SKM-1 treated with dmso at 0.1 percent for 144 hours (cell line): Measurements from ENCODE around the gene CEP128.

Experiments
- DNase-seq: peaks from one replicate; lab custom pipeline; 2025; ENCODE audit not compliant: unreplicated experiment; lab: John Stamatoyannopoulos, UW

CEP128 gene

GRCh38 chr14:80621701-80622100, 319.8 kb downstream of the CEP128 start:
- no peak for DNase-seq

DNA sequence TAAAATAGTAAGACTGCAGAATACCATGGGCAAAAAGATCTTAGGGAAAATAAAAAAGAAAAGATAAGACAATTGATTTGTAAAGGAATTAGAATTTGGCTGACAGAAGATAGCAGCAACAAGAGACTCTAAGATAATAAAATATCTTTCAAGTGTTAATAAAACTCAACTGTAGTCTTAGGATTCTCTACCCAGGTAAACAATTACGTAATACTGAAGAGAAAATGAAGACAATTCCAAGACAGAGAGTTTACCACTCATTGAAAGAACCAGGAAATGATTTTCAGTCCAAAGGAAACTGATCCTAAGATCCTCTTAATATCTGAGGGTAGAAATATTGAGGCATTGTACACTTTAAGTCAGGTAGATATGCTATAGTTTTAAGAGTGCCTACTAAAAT, 321.1 kb downstream of the CEP128 start:
- DNase-seq = no peak

GRCh38 chr14:80618751-80619329, 322.7 kb downstream of the CEP128 start:
- DNase-seq = no peak

DNA sequence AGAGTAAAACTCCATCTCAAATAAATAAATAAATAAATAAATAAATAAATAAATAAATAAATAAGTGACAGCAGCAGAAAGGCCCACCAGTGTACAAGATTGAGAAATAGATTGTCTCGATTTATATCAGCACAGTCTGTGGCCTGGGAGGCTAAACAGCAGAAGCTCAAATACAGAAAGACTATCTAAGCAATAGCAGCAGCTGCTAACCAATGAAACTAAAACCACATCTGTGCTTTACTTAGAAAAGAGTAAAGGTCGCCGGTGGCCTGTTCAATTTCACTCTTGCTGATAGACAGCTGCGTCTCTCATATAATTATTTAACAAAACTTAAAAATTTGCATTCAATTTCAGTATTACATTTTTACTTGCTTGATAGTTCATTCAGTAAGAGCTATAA, 325.7 kb downstream of the CEP128 start:
- no peak for DNase-seq

GRCh38 chr14:80609055-80609454, 332.5 kb downstream of the CEP128 start:
- DNase-seq = no peak

DNA sequence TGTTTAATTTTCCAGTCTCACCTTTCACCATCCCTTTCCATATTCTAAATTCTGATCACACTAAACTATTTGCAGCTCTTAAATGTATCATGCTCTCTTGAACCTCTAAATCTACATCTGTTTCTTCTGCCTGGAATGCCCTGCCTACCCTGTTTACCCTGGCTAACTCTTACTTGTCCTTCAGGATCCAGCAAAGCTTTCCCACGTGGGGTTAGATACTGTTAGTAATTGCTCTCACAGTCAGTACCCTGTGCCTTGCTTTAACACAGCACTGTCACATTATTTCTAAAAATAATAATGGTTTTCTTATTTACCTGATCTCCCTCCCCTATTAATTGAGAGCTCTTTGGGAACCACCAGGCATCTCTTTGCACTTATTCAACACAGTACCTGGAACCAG, 333.0 kb downstream of the CEP128 start:
- DNase-seq = no peak

DNA sequence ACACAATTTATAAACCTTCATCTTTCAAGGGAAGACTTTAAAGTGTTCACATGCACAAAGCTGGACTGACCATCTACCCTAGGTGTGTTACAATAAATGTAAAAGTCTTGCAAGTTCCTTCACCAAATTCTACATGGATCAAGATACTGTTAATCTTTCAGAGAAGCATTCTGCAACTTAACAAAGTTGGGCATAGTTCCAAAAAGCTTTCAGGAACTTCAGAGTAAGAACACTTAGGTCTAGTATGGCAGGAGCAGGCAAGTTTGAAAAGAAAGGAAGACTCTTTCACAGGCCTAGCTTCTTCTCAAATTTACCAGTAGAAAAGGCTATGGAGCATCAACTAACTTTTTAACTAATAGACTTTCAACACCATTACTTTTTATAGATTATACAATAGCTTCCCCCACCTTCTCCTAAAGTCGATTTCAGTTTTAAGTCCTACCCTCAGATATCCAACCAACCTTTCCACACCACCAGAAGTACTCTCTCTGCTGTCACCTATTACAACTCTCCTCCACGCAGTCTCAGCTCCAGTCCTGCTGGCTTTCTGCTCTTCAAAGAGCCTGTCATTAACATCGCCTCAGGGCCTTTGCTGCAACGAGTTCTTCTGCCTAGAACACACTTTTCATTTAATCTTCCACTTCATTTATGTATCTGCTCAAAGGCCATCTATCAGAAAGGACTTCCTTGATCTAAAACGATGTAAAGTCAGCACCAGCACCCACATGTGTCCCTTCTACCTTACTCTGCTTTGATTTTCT, 333.9 kb downstream of the CEP128 start:
- DNase-seq = no peak

DNA sequence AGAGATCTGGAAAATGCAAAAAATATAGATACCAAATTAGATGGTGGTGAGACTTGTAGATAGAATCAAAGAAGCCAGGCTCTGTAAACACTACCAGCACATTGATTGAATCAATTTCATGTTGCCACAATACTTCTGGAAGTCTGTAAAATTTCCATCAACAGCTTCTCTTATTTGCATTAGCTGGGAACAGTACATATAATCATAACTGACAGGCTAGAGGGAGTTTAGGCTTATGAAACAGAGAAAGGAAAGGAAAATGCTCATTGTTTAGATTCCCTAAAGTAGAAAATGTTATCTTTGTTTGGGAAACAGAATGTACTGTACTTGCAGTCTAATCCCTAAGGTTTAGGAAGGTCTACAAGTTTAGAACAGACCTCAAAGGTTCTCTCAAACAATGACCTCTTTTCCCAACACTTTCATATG, 335.2 kb downstream of the CEP128 start:
- DNase-seq = no peak

- no peak for DNase-seq
These were observed 336.0 kb downstream of the CEP128 start for GRCh38 chr14:80605536-80605935.

DNA sequence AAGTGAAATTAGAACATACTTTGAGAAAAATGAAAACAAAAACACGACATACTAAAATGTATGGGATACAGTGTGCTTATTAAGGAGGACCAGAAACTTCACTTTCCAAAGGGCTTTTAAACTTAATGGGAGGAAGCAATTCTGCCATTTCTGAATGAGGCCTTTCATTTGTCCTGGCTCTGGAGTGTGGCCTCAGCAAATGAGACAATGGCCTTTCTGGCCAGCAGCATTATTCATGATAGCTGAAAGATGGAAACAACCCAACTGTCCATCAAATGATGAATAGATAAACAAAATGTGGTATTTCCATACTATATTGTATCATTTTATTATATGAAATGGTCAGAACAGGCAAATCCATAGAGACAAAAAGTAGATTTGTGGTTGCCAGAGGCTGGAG, 338.6 kb downstream of the CEP128 start:
- DNase-seq = no peak

DNA sequence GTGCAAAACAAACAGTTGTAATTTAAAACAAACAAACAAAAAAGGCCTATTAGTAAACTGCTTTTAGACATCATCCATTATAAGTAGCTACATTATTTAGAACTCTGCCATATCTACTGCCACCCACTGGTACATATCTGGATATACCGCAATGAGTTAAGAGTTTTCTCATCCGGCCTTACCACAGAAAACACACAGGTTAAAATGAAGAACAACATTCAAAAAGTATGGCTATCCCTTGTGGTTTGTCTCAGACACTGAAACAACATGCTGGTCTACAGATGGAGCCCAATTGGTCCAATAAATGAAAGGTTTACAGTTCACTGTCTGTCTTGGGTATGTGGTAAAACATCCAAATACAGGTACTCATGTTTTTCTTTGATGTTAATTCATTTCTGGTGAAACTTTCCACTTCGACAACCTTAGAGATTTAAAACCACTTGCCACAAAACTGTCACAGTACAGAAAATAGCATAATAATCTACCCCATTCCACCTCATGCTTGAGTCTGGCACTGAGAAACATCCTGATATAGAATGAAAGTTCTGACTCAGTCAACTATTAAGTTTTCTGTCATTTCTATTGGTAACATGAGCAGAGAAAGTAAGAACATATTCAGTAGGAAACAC, 354.3 kb downstream of the CEP128 start:
- peak; percentile 0 for DNase-seq

DNA sequence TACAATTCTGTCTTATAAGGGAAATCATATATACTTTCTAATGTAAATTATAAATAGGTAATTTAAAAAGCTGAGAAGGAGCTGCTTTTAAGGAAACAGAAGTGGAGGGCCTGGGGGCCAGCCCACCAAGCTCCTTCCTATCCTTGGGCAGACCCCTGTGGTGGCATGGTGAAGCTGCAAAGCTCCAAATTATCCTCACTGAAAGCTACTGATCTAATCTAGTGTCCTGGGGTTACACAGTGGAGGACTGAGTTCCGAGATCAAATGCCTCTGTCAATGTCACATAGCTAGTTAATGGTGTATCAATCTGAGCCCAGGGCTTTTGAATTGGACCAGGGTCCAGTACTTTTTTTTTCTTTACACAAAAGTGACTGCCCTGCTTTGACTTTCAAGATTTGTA, 355.4 kb downstream of the CEP128 start:
- DNase-seq = no peak

DNA sequence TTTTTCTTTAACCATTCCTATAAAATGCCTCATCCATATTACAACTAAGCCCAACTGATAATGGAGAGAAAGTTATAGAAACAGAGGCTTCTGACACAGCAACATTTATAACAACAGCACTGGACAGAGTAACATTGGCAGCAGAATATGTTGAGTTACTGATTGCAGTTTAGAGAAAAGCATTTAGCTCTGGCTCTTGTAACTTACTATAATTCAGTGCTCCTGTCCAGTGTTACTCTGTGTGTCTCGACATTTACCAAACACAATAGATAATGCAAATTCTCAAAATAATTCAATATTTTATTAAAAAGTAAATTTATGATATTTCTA, 356.1 kb downstream of the CEP128 start:
- DNase-seq = no peak

GRCh38 chr14:80584744-80585505, 356.6 kb downstream of the CEP128 start:
- no peak for DNase-seq

GRCh38 chr14:80577599-80577998, 363.9 kb downstream of the CEP128 start:
- DNase-seq = no peak

DNA sequence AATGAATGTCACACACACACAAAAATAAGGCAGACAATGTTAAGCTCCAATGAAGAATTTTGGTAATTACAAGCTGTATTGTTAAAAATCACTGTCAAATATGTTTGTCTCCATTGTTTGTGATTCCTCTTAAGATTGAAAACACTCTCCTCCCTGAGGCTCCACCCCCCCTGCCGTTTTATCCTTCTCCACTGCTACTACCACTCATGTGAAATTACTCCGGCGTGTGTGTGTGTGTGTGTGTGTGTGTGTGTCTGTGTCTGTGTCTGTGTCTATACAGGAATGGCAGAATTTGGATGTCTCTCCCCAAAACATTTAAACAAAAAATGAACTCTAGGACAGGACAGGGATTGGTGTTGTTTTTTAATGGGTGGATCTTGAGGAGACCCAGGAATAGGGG, 365.1 kb downstream of the CEP128 start:
- no peak for DNase-seq

- no peak for DNase-seq
These were observed 365.8 kb downstream of the CEP128 start for GRCh38 chr14:80575763-80576162.

- DNase-seq = no peak
These were observed 368.9 kb downstream of the CEP128 start for GRCh38 chr14:80572666-80573065.

GRCh38 chr14:80570930-80571298, 370.6 kb downstream of the CEP128 start:
- no peak for DNase-seq

DNA sequence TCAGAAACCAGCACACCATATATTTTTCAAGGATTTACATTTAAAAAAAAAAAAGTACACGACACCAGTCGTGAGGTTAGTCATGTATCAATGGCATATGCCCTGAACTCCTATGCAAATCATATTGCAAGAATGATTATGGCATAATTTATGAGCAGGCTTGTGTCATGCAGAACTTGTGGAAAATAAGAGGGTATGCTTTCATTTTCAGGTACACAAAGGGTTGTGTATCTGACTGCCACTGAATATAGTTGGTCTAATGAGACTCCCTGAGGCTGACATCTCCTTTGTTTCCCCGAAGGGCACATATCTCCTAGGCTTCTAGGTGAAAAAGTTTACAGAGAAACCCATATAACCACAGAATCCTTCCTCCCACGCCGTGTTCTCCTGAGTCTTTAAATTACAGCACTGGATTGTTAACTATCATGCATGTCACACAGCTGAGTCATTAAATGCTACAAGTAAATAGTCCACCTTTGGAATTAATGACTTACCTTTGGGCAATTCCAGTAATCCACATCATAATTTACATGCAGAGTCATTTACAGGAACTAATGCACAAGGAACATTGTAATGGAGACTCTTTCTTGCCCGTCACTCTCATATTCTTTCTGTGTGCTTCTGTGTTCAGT, 373.5 kb downstream of the CEP128 start:
- no peak for DNase-seq

DNA sequence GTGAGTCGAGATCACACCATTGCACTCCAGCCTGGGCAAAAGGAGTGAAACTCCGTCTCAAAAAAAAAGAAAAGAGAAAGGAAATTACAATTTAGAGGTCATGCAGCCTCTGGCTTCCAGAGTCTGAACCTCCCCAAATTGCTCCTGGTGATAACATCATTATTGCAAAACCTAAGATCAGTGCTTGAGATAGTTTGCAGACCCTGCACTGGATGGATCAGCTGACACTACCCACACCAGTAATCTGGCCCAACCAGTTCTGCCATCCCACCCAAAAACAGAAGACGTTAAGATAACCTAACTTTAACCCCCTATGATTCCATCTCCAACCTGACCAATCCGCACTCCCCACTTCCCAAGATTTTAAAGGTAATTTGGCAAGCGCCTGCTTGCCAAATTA, 376.5 kb downstream of the CEP128 start:
- DNase-seq = no peak
